Sigmoid colon (tissue), 7 donors: ENCODE data around the gene FAM83G. TPM values are rescaled to one million over a fixed set of nuclear protein-coding genes. Genes with fewer than 3 reads are reported as not detected.

Source experiments
- DNase-seq: peaks from one replicate; pipeline ENCODE4 v3.0.0-alpha.2; 2019
- H3K27ac ChIP-seq, 4 donors: fragments of 200-600 bp; sonication (generic); one replicate each; pipeline ENCODE4 v1.5.1; 2016 to 2019; ENCODE audit warnings: mild to moderate bottlenecking in 1 of 4
- H3K27me3 ChIP-seq, 3 donors: fragments of 200-600 bp; sonication (generic); one replicate each; pipeline ENCODE4 v1.5.1; 2019; ENCODE audit warnings: mild to moderate bottlenecking in 1 of 3
- H3K36me3 ChIP-seq, 4 donors: fragments of 200-600 bp; sonication (generic); one replicate each; pipeline ENCODE4 v1.5.1; 2016 to 2019
- H3K4me1 ChIP-seq, 4 donors: fragments of 200-600 bp; sonication (generic); one replicate each; pipeline ENCODE4 v1.5.1; 2017 to 2019
- H3K4me3 ChIP-seq, 4 donors: fragments of 200-600 bp; sonication (generic); one replicate each; pipeline ENCODE4 v1.5.1; 2017 to 2019; ENCODE audit warnings: mild to moderate bottlenecking in 2 of 4, moderate library complexity in 1 of 4
- H3K9me3 ChIP-seq, 4 donors: fragments of 200-600 bp in 3 of 4; sonication (generic) in 3 of 4; one replicate each; pipeline versions ENCODE4 v1.5.1 to v1.6.1; 2013 to 2019
- EP300 ChIP-seq, 4 donors: sonication (generic); formaldehyde crosslinking; IDR thresholded peaks; one replicate each; pipeline ENCODE4 v1.6.1; 2017; ENCODE audit warnings: antibody characterized with exemption in 4 of 4
- POLR2A ChIP-seq, 2 donors: fragments of 450-650 bp; IDR thresholded peaks; one replicate each; pipeline ENCODE4 v1.6.1; 2016; ENCODE audit warnings: antibody characterized with exemption in 2 of 2, mild to moderate bottlenecking in 2 of 2, moderate library complexity in 2 of 2
- POLR2AphosphoS5 ChIP-seq, 4 donors: sonication (generic); formaldehyde crosslinking; IDR thresholded peaks; one replicate each; pipeline ENCODE4 v1.6.1; 2017; ENCODE audit warnings: antibody characterized with exemption in 4 of 4
- WGBS, 2 donors: extraction: QIAGEN DNeasy Blood & Tissue Kit; methylation state at CpG; one replicate each; pipeline ENCODE4 v1.1.7; 2013; 5-methylcytosine and 5-hydroxymethylcytosine counted together
- intact Hi-C: fragments of 100-400 bp; cut with DNase I; formaldehyde crosslinking; loops from one replicate; pipeline ENCODE4 v1.15.1; 2023
- polyA plus RNA-seq, 3 donors: library from polyadenylated mRNA; stranded (reverse); fragments of 200-250 nt; gene quantifications; one replicate each; pipeline ENCODE4 v1.2.3, GENCODE V29; 2013
- total RNA-seq, 4 donors: library from RNA; depleted of rRNA; stranded (reverse); fragments of >200 nt; gene quantifications; one replicate each; pipeline ENCODE4 v1.1.0, GENCODE V29; 2016
- TF ChIP-seq, protein P1 (sequence below), 4 experiments: fragments of 450-650 bp in 3 of 4; fragments of 200-600 bp in 1 of 4; IDR thresholded peaks; one replicate each; pipeline ENCODE4 v1.5.1; 2016 to 2019; ENCODE audit warnings: antibody characterized with exemption in 4 of 4, mild to moderate bottlenecking in 3 of 4, moderate library complexity in 2 of 4
- donor health status: healthy with polysubstance abuse.
- donor health status: Bipolar disorder and iron deficiency.
- donor health status: healthy.

FAM83G gene
- total and polyA plus RNA-seq, 7 donors = 2.3 to 23.8 (median 2.9) TPM

DNA sequence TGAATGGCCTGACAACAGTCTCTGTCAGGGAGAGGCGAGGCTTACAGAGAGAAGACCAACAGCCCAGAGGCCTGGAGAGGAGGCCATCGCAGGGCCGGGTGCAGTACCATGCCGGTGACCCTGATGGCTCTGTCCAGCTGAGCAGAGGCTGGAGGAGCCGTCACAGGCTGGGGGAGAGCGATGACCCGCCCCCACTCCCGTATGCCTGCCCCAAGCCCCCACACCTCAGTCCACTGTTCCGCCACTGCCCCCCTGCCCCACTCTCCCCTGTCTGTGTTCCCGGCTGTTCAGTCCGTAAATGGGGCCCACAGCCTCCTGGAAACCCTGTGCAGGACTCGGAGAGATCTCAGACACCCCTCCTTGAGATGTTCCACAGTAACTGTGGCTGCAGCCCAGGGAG is 12.8 kb upstream of the FAM83G start:
- intact Hi-C loops = no loop called here
- no peaks in the 10 kb centered on the region for H3K36me3 ChIP-seq
- no peaks in the 10 kb centered on the region for H3K27me3 ChIP-seq
- DNase-seq = no peak
- no peak for TF ChIP-seq POLR2AphosphoS5 (IDR thresholded peaks at IDR 0.05)
- no peak for TF ChIP-seq POLR2A (IDR thresholded peaks at IDR 0.05)
- TF ChIP-seq EP300 (IDR thresholded peaks at IDR 0.05) = no peak
- TF ChIP-seq, protein P1, sequence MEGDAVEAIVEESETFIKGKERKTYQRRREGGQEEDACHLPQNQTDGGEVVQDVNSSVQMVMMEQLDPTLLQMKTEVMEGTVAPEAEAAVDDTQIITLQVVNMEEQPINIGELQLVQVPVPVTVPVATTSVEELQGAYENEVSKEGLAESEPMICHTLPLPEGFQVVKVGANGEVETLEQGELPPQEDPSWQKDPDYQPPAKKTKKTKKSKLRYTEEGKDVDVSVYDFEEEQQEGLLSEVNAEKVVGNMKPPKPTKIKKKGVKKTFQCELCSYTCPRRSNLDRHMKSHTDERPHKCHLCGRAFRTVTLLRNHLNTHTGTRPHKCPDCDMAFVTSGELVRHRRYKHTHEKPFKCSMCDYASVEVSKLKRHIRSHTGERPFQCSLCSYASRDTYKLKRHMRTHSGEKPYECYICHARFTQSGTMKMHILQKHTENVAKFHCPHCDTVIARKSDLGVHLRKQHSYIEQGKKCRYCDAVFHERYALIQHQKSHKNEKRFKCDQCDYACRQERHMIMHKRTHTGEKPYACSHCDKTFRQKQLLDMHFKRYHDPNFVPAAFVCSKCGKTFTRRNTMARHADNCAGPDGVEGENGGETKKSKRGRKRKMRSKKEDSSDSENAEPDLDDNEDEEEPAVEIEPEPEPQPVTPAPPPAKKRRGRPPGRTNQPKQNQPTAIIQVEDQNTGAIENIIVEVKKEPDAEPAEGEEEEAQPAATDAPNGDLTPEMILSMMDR (IDR thresholded peaks at IDR 0.05) = no peak
- WGBS, 2 donors = 83 to 85% methylated on average over 12 of the region's 12 CpGs
- H3K4me3 ChIP-seq = no peak overlapping the region
- H3K27ac ChIP-seq = no peak overlapping the region
- no peaks in the 10 kb centered on the region for H3K9me3 ChIP-seq
- no peaks in the 10 kb centered on the region for H3K4me1 ChIP-seq

DNA sequence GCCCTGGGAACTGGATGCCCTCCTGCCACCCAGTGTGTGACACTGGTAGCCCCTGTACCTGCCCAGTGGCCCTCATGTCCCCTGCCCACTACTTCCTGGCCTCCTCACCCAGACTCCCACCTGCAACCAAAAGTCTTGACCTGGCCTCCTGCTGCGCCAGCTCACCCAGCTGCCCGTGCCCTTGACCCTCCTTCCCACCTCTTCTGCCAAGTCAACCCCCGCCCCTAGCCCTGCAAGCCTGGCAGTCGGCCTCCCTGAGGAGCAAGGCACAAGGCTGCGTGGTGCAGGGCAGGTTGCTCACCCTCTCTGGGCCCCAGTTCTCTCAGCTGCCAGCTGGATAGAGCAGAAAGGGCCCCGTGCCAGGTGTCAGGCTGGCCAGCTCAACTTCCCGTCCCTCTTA is 12.3 kb upstream of the FAM83G start:
- H3K27me3 ChIP-seq = no peaks in the 10 kb centered on the region
- no peak for DNase-seq
- H3K4me1 ChIP-seq = no peaks in the 10 kb centered on the region
- 81 to 83% methylated on average over 7 of the region's 7 CpGs for WGBS, 2 donors
- H3K4me3 ChIP-seq = no peak overlapping the region
- H3K36me3 ChIP-seq = no peaks in the 10 kb centered on the region
- TF ChIP-seq POLR2A (IDR thresholded peaks at IDR 0.05) (no peak), POLR2AphosphoS5 (IDR thresholded peaks at IDR 0.05) (no peak), EP300 (IDR thresholded peaks at IDR 0.05) (no peak)
- TF ChIP-seq, protein P1 (IDR thresholded peaks at IDR 0.05) = no peak
- H3K9me3 ChIP-seq = no peaks in the 10 kb centered on the region
- no peak overlapping the region for H3K27ac ChIP-seq
- intact Hi-C loops = no loop called here

DNA sequence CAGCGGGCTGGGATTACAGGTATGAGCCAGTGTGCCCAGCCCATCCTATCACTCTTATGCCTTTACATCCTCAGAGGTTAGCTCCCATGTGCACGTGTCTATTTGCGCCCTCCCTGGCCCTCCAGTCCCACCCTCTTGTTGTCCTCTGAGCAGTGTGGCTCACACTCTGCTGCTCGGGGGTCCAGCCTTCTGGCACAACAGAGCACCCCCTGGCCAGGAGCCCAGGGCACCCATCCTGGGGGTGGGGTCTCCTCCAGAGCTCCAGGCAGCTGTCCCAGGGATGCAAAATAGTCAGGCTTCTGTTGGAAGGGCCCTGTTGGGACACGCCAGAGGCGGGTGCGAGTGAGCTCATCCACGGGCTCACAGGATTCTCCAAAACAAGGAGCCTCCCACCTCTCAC is 11.7 kb upstream of the FAM83G start:
- Histone ChIP-seq H3K27me3 (no peaks in the 10 kb centered on the region), H3K4me1 (no peaks in the 10 kb centered on the region), H3K4me3 (no peak overlapping the region), H3K9me3 (no peaks in the 10 kb centered on the region), H3K27ac (no peak overlapping the region), H3K36me3 (no peaks in the 10 kb centered on the region)
- 89 to 93% methylated on average over 8 of the region's 8 CpGs for WGBS, 2 donors
- intact Hi-C loops = no loop called here
- TF ChIP-seq, protein P1 (IDR thresholded peaks at IDR 0.05) = no peak
- TF ChIP-seq EP300 (IDR thresholded peaks at IDR 0.05) (no peak), POLR2AphosphoS5 (IDR thresholded peaks at IDR 0.05) (no peak), POLR2A (IDR thresholded peaks at IDR 0.05) (no peak)
- DNase-seq = no peak

DNA sequence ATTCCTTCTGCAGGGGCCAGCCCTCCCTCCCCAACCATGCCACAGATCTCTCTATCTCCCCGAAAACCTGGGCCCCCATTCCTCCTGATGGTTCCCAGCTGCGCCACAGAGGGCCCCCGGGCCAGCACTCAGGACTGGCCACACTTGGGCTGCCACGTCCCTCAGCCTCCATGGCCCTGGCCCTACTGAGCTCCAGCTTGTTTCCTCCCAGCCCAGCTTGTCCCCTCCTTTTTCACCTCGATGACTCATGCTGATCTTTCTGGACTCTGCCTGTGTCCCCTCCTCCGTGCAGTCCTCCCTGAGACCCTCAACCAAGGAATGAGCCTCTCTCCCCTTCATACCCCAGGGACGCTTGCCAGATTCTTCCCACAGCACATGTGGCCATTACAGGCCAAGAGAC is 10.9 kb upstream of the FAM83G start:
- no peak overlapping the region for H3K27ac ChIP-seq
- intact Hi-C loops = no loop called here
- no peaks in the 10 kb centered on the region for H3K27me3 ChIP-seq
- WGBS, 2 donors = 83 to 87% methylated on average over 7 of the region's 7 CpGs
- no peaks in the 10 kb centered on the region for H3K36me3 ChIP-seq
- H3K4me1 ChIP-seq = no peaks in the 10 kb centered on the region
- TF ChIP-seq EP300 (IDR thresholded peaks at IDR 0.05) (no peak), POLR2A (IDR thresholded peaks at IDR 0.05) (no peak), POLR2AphosphoS5 (IDR thresholded peaks at IDR 0.05) (no peak)
- TF ChIP-seq, protein P1 (IDR thresholded peaks at IDR 0.05) = no peak
- no peak overlapping the region for H3K4me3 ChIP-seq
- no peak for DNase-seq
- no peaks in the 10 kb centered on the region for H3K9me3 ChIP-seq

DNA sequence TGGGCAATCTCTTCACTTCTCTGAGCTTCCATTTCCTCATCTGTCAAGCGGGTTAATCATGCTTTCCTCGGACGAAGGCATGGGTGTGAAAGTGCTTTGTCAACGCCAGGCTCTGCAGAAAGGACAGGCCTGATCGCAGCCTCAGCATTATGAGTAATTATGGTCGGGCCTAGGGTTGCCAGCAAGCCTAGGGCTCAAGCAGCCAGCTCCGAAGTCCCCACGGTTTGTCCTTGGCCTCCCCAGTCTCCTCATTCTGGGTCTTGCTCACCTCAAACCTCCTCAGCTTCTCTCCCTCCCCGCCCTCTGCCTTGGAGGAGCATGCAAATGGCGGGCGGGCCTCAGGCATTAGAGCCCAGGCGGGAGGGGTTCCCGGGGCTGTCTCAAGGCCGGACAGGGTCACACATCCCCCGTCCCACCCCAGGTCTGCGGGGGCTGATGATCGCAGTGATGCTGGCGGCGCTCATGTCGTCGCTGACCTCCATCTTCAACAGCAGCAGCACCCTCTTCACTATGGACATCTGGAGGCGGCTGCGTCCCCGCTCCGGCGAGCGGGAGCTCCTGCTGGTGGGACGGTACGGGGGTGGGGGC is 10.2 kb upstream of the FAM83G start:
- Histone ChIP-seq H3K27ac (no peak overlapping the region), H3K9me3 (no peaks in the 10 kb centered on the region), H3K4me1 (no peaks in the 10 kb centered on the region), H3K36me3 (no peaks in the 10 kb centered on the region), H3K27me3 (no peaks in the 10 kb centered on the region), H3K4me3 (no peak overlapping the region)
- 90% methylated on average over 29 of the region's 29 CpGs for WGBS, 2 donors
- TF ChIP-seq POLR2A (IDR thresholded peaks at IDR 0.05) (no peak), EP300 (IDR thresholded peaks at IDR 0.05) (no peak), POLR2AphosphoS5 (IDR thresholded peaks at IDR 0.05) (no peak)
- TF ChIP-seq, protein P1 (IDR thresholded peaks at IDR 0.05) = no peak
- no peak for DNase-seq
- intact Hi-C loops = no loop called here
